ENCODE data around the gene ARHGAP23.
"Not testable (repeated sequence)": the region's sequence is repeated elsewhere in the genome, so short reads cannot be mapped to it uniquely, and the experiment has no call there.

DNA sequence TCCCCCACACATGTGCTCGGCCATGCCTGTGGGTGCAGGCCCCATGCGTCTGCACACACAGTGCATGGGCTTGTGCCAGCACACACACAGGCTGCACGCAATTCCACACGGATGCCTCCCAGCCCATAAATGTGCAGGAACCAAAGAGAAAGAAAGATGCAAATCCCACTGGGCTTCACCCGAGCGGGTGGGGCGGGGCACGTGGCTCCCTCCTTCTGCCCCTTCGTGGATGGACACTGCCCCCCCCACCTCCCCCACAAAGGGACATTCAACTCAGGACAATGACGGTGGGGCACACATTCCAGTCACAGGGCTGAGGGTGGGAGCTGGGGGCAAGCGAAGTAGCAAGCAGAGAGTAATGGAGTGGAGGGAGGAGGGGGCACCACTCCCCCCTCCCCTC, 102.6 kb downstream of the ARHGAP23 start:
- TF ChIP-seq CTCF, EP300, POLR2A (IDR thresholded peaks at IDR 0.05): not testable (repeated sequence)

Data from stomach (tissue), 4 donors.